Osteoblast (primary cell): ENCODE data around the gene FARP1. TPM values are rescaled to one million over a fixed set of nuclear protein-coding genes. Genes with fewer than 3 reads are reported as not detected.

Experiments
- DNase-seq: peaks from one replicate; pipeline ENCODE4 v3.0.0; 2011; ENCODE audit warnings: low spot score, mixed read lengths; ENCODE audit not compliant: insufficient read length; ENCODE audit errors: missing footprints
- H2AFZ ChIP-seq: 2 replicates; pipeline ENCODE4 v1.6.0; 2011; ENCODE audit warnings: mild to moderate bottlenecking, low read length
- H3K27ac ChIP-seq: 2 replicates; pipeline ENCODE4 v1.5.1; 2011; ENCODE audit warnings: mild to moderate bottlenecking, low read depth, low read length, moderate library complexity
- H3K27me3 ChIP-seq: 2 replicates; pipeline ENCODE4 v1.6.0; 2012; ENCODE audit warnings: mild to moderate bottlenecking, control low read depth, inconsistent platforms, low read length, moderate library complexity; ENCODE audit not compliant: insufficient read depth
- H3K36me3 ChIP-seq: 2 replicates; pipeline ENCODE4 v1.5.1; 2011; ENCODE audit warnings: mild to moderate bottlenecking, low read length, control low read depth, moderate library complexity; ENCODE audit not compliant: insufficient read depth
- H3K4me1 ChIP-seq: 2 replicates; pipeline ENCODE4 v1.5.1; 2011; ENCODE audit warnings: mild to moderate bottlenecking, low read length, control low read depth, moderate library complexity; ENCODE audit not compliant: insufficient read depth
- H3K4me2 ChIP-seq: 2 replicates; pipeline ENCODE4 v1.6.0; 2011; ENCODE audit warnings: mild to moderate bottlenecking, low read length; ENCODE audit not compliant: insufficient read depth
- H3K4me3 ChIP-seq: fragments of 200-600 bp; sonication (generic); 3 replicates; pipeline ENCODE4 v1.5.1; 2012; ENCODE audit warnings: mild to moderate bottlenecking, low read length, inconsistent platforms; ENCODE audit not compliant: insufficient read depth
- H3K79me2 ChIP-seq: 2 replicates; pipeline ENCODE4 v1.6.0; 2012; ENCODE audit warnings: mild to moderate bottlenecking, low read length, control low read depth, inconsistent platforms; ENCODE audit not compliant: insufficient read depth
- H3K9me3 ChIP-seq: 2 replicates; pipeline ENCODE4 v1.5.1; 2011; ENCODE audit warnings: low read depth, low read length, control low read depth
- H4K20me1 ChIP-seq: 2 replicates; pipeline ENCODE4 v1.6.0; 2012; ENCODE audit warnings: mild to moderate bottlenecking, low read length, control low read depth; ENCODE audit not compliant: insufficient read depth
- CTCF ChIP-seq: IDR thresholded peaks from 2 replicates; pipeline ENCODE4 v1.5.1; 2011; ENCODE audit warnings: mild to moderate bottlenecking, low read depth, low read length, moderate library complexity; ENCODE audit errors: extremely low read depth
- total RNA-seq: library from RNA; depleted of rRNA; stranded (reverse); fragments of >200 nt; gene quantifications from 2 replicates; pipeline ENCODE4 v1.2.3, GENCODE V29; 2012

FARP1 gene
- total RNA-seq, 1 donor = 36.2 TPM

DNA sequence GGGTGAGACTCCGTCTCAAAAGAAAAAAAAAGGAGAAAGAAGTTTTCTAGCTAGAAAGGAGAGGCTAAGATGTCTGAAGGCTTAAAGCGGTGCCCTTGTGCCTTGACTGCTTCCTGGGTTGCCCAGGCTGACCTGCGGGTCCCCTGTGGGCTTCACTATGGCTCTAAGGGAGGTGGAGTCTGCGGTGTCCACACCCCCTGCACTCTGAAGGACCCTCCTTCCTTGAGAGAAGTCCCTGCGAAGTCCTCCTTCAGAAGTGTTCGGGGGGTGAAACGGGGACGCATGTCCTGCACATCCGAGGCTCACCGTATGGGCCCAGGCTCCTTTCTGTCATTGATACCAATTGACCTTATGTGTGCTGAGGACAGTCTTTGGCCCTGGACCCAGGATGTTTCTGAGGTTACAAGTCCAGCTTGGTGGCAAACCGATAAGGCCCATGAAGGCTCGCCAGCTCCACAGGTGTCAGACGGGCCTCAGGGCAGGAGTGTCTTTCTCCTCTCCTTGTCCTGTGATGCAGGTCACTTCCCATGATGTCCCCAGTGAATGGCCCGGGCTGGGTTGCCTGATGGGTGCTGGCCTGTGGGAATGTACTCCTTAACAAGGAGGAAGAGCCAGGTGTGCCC is 45.8 kb downstream of the FARP1 start:
- no peak overlapping the region for H2AFZ ChIP-seq
- no peaks in the 10 kb centered on the region for H3K36me3 ChIP-seq
- peaks cover 13% of the 10 kb centered on the region for H3K4me1 ChIP-seq
- peaks cover 84% of the 10 kb centered on the region for H3K79me2 ChIP-seq
- no peak overlapping the region for H3K27ac ChIP-seq
- no peaks in the 10 kb centered on the region for H4K20me1 ChIP-seq
- DNase-seq = no peak
- H3K4me3 ChIP-seq = no peak overlapping the region
- H3K9me3 ChIP-seq = no peaks in the 10 kb centered on the region
- H3K4me2 ChIP-seq = no peak overlapping the region
- no peak for TF ChIP-seq CTCF
- H3K27me3 ChIP-seq = no peaks in the 10 kb centered on the region

- H3K9me3 ChIP-seq = no peaks in the 10 kb centered on the region
- no peak for DNase-seq
Observed at GRCh38 chr13:98189841-98190505, 47.1 kb downstream of the FARP1 start.

GRCh38 chr13:98190889-98191444 is 48.1 kb downstream of the FARP1 start:
- Histone ChIP-seq H2AFZ (no peak overlapping the region), H3K27ac (no peak overlapping the region), H3K4me1 (peaks cover 13% of the 10 kb centered on the region), H3K9me3 (no peaks in the 10 kb centered on the region), H3K36me3 (no peaks in the 10 kb centered on the region), H3K4me2 (no peak overlapping the region), H3K27me3 (no peaks in the 10 kb centered on the region), H3K79me2 (peaks cover 83% of the 10 kb centered on the region), H3K4me3 (no peak overlapping the region), H4K20me1 (no peaks in the 10 kb centered on the region)
- no peak for TF ChIP-seq CTCF
- no peak for DNase-seq

More at GRCh38 chr13:98189841-98190505, 47.1 kb downstream of the FARP1 start:
- no peak overlapping the region for H3K4me2 ChIP-seq
- peaks cover 13% of the 10 kb centered on the region for H3K4me1 ChIP-seq
- no peak overlapping the region for H3K27ac ChIP-seq
- H3K4me3 ChIP-seq = no peak overlapping the region
- no peaks in the 10 kb centered on the region for H4K20me1 ChIP-seq
- peaks cover 80% of the 10 kb centered on the region for H3K79me2 ChIP-seq
- no peaks in the 10 kb centered on the region for H3K27me3 ChIP-seq
- no peaks in the 10 kb centered on the region for H3K36me3 ChIP-seq
- no peak for TF ChIP-seq CTCF
- no peak overlapping the region for H2AFZ ChIP-seq

DNA sequence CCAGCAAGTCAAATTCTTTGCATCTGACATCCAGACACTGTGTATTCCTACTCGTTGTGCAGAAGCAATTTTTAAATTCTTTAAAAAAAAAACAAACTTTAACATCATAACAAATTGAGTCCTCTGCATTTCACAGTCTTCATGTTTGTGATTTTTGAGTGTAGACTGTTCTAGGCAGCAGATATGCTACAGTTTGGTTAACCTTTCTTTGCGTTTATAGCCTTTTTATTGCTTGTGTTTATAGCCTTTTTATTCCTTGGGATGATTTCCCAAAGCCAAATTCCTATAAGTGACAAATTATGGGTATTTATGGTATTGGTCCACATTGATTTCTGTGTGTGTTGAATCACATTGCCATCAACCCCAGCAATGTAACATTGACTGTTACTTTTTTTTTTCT is 49.1 kb downstream of the FARP1 start:
- H3K36me3 ChIP-seq = no peaks in the 10 kb centered on the region
- H3K4me2 ChIP-seq = no peak overlapping the region
- no peak overlapping the region for H3K27ac ChIP-seq
- TF ChIP-seq CTCF = no peak
- peaks cover 83% of the 10 kb centered on the region for H3K79me2 ChIP-seq
- no peaks in the 10 kb centered on the region for H3K27me3 ChIP-seq
- H3K4me1 ChIP-seq = peaks cover 13% of the 10 kb centered on the region
- H3K4me3 ChIP-seq = no peak overlapping the region
- no peaks in the 10 kb centered on the region for H4K20me1 ChIP-seq
- no peak overlapping the region for H2AFZ ChIP-seq
- H3K9me3 ChIP-seq = no peaks in the 10 kb centered on the region
- DNase-seq = no peak
